AG10803 (cell line): Measurements from ENCODE around the gene SVEP1.

ENCODE experiments used
- DNase-seq: peaks from one replicate; pipeline ENCODE4 v3.0.0; 2010; ENCODE audit warnings: low read depth
- H3K4me3 ChIP-seq: 2 replicates; pipeline ENCODE4 v1.5.1; 2011; ENCODE audit warnings: mild to moderate bottlenecking, low read length, control low read depth
- CTCF ChIP-seq: conservative IDR thresholded peaks from 2 replicates; pipeline ENCODE4 v1.5.1; 2011; ENCODE audit warnings: mild to moderate bottlenecking, low read length, control low read depth, inconsistent platforms

Gene SVEP1

GRCh38 chr9:110592044-110592830 is 12.7 kb upstream of the SVEP1 start:
- no peak for TF ChIP-seq CTCF
- DNase-seq, result no peak
- no peak overlapping the region for H3K4me3 ChIP-seq

- no peak for DNase-seq
- no peak for TF ChIP-seq CTCF
- H3K4me3 ChIP-seq, result no peak overlapping the region
Measured at GRCh38 chr9:110591526-110591925, 12.0 kb upstream of the SVEP1 start.

GRCh38 chr9:110590816-110591215 is 11.3 kb upstream of the SVEP1 start:
- DNase-seq, result no peak
- TF ChIP-seq CTCF, result no peak
- H3K4me3 ChIP-seq, result no peak overlapping the region

GRCh38 chr9:110588296-110588695 is 8.8 kb upstream of the SVEP1 start:
- TF ChIP-seq CTCF, result no peak
- no peak overlapping the region for H3K4me3 ChIP-seq
- DNase-seq, result peak; percentile 58

GRCh38 chr9:110583237-110583636 is 3.7 kb upstream of the SVEP1 start:
- no peak overlapping the region for H3K4me3 ChIP-seq
- peak; percentile 36 for TF ChIP-seq CTCF
- peak; percentile 72 for DNase-seq

GRCh38 chr9:110582156-110582555 is 2.6 kb upstream of the SVEP1 start:
- peak; percentile 53 for DNase-seq
- no peak overlapping the region for H3K4me3 ChIP-seq
- no peak for TF ChIP-seq CTCF

GRCh38 chr9:110580850-110581249 is 1.3 kb upstream of the SVEP1 start:
- DNase-seq, result peak; percentile 71
- peak overlapping the region; percentile 82 for H3K4me3 ChIP-seq
- no peak for TF ChIP-seq CTCF
